NCI-H2171 treated with DMSO at 0.1 percent for 48 hours (cell line): Measurements from ENCODE around the gene PARP15.
"Not testable (repeated sequence)": the region's sequence is repeated elsewhere in the genome, so short reads cannot be mapped to it uniquely, and the experiment has no call there.

Experiments used
- DNase-seq: peaks from one replicate; lab custom pipeline; 2025; lab: John Stamatoyannopoulos, UW

Gene PARP15

GRCh38 chr3:122668930-122669730, 91.7 kb downstream of the PARP15 start:
- DNase-seq: no peak

- no peak for DNase-seq
Measured at GRCh38 chr3:122671553-122671952, 94.1 kb downstream of the PARP15 start.

- DNase-seq: no peak
Measured at GRCh38 chr3:122674339-122674738, 96.9 kb downstream of the PARP15 start.

GRCh38 chr3:122676759-122677158, 99.3 kb downstream of the PARP15 start:
- DNase-seq: no peak

- DNase-seq: no peak
Measured at GRCh38 chr3:122677216-122677615, 99.8 kb downstream of the PARP15 start.

GRCh38 chr3:122678506-122678905, 101.1 kb downstream of the PARP15 start:
- DNase-seq: no peak

GRCh38 chr3:122679085-122679881, 101.8 kb downstream of the PARP15 start:
- DNase-seq: peak; percentile 17

- no peak for DNase-seq
Measured at GRCh38 chr3:122679882-122680474, 102.5 kb downstream of the PARP15 start.

GRCh38 chr3:122680475-122681283, 103.2 kb downstream of the PARP15 start, which contains the start of gene PARP14:
PARP14 (plus strand) TSS chr3:122680839; CDS start chr3:122680884, 45 bp downstream.
- no peak for DNase-seq

- DNase-seq: no peak
Measured at GRCh38 chr3:122681284-122681973, 104.0 kb downstream of the PARP15 start.

- DNase-seq: no peak
Measured at GRCh38 chr3:122681974-122682409, 104.5 kb downstream of the PARP15 start.

- not testable (repeated sequence) for DNase-seq
Measured at GRCh38 chr3:122682778-122683411, 105.4 kb downstream of the PARP15 start.

GRCh38 chr3:122687298-122687697, 109.8 kb downstream of the PARP15 start:
- no peak for DNase-seq
